Endothelial cell of umbilical vein (primary cell): Measurements from ENCODE around the gene RPTN. TPM values are rescaled to one million over a fixed set of nuclear protein-coding genes. Genes with fewer than 3 reads are reported as not detected.

Experiments
- BruUV-seq: library from RNA; stranded (reverse); fragments of 400-500 nt; replicated peaks from 2 replicates; lab custom pipeline; 2021; lab: Mats Ljungman, UMichigan
- CTCF ChIA-PET: fragments of 300-600, 350-600 bp; sonication (Branson Sonifier 250); formaldehyde crosslinking; loops from one replicate; lab custom pipeline; 2021; ENCODE audit warnings: antibody characterized with exemption, inconsistent platforms; lab: Charles Lee
- POLR2A ChIA-PET: fragments of 300-600, 350-600 bp; sonication (Branson Sonifier 250); formaldehyde crosslinking; loops from one replicate; lab custom pipeline; 2021; ENCODE audit warnings: antibody characterized with exemption, inconsistent platforms; lab: Charles Lee
- DNase-seq: peaks from one replicate; pipeline ENCODE4 v3.0.0-alpha.2; 2011; ENCODE audit warnings: low read depth, low spot score
- FAIRE-seq: peaks from 2 replicates; lab custom pipeline; 2011; peaks lifted over from hg19 to GRCh38; lab: Jason Lieb, UNC
- H2AFZ ChIP-seq: 2 replicates; pipeline ENCODE4 v1.6.0; 2012; ENCODE audit warnings: low read depth, low read length, control low read depth, inconsistent platforms
- H3K27ac ChIP-seq: 2 replicates; pipeline ENCODE4 v1.5.1; 2011; ENCODE audit warnings: low read depth, mild to moderate bottlenecking, control low read depth, low read length, moderate library complexity; ENCODE audit not compliant: insufficient read depth
- H3K27me3 ChIP-seq, 2 experiments: 2 replicates each; pipeline versions ENCODE4 v1.6.0 to v1.6.1; 2011; ENCODE audit warnings: low read length in 2 of 2, mixed read lengths in 1 of 2; ENCODE audit not compliant: control insufficient read depth in 2 of 2, insufficient read depth in 2 of 2
- H3K36me3 ChIP-seq, 2 experiments: 2 replicates in 1 of 2; 3 replicates in 1 of 2; pipeline ENCODE4 v1.5.1; 2011; ENCODE audit warnings: low read length in 2 of 2, mild to moderate bottlenecking in 1 of 2, moderate library complexity in 1 of 2; ENCODE audit not compliant: control insufficient read depth in 2 of 2, insufficient read depth in 2 of 2; ENCODE audit errors: extremely low read depth in 1 of 2
- H3K4me1 ChIP-seq: 3 replicates; pipeline ENCODE4 v1.5.1; 2011; ENCODE audit warnings: mild to moderate bottlenecking, low read length; ENCODE audit not compliant: control insufficient read depth, insufficient read depth; ENCODE audit errors: extremely low read depth
- H3K4me2 ChIP-seq: 2 replicates; pipeline ENCODE4 v1.6.1; 2011; ENCODE audit warnings: low read length, control low read depth, mixed read lengths; ENCODE audit not compliant: insufficient read depth
- H3K4me3 ChIP-seq, 3 experiments: fragments of 200-600 bp in 1 of 3; sonication (generic), shearing (Covaris generic) in 1 of 3; replicated peaks in 1 of 3; 2 replicates each; pipeline ENCODE4 v1.5.1; 2011 to 2016; ENCODE audit warnings: control low read depth in 3 of 3, low read length in 3 of 3, mild to moderate bottlenecking in 2 of 3, inconsistent platforms in 1 of 3, low read depth in 1 of 3, moderate library complexity in 1 of 3; ENCODE audit not compliant: insufficient read depth in 1 of 3
- H3K79me2 ChIP-seq: 2 replicates; pipeline ENCODE4 v1.6.0; 2012; ENCODE audit warnings: low read length, inconsistent platforms; ENCODE audit not compliant: control insufficient read depth, insufficient read depth
- H3K9ac ChIP-seq: replicated peaks from 2 replicates; pipeline ENCODE3; 2011; ENCODE audit warnings: low read length, control low read depth; ENCODE audit not compliant: insufficient read depth; ENCODE audit errors: extremely low read depth
- H3K9me1 ChIP-seq: replicated peaks from 3 replicates; pipeline ENCODE4 v1.6.0; 2011; ENCODE audit warnings: mild to moderate bottlenecking, low read length; ENCODE audit not compliant: control insufficient read depth, insufficient read depth; ENCODE audit errors: extremely low read depth
- H3K9me3 ChIP-seq: replicated peaks from 2 replicates; pipeline ENCODE4 v1.5.1; 2012; ENCODE audit warnings: low read length, inconsistent platforms; ENCODE audit not compliant: control insufficient read depth, insufficient read depth
- H4K20me1 ChIP-seq: replicated peaks from 2 replicates; pipeline ENCODE3; 2011; ENCODE audit warnings: mild to moderate bottlenecking, low read length; ENCODE audit not compliant: control insufficient read depth, insufficient read depth; ENCODE audit errors: extremely low read depth
- EZH2 ChIP-seq: IDR thresholded peaks from 2 replicates; pipeline ENCODE4 v1.6.1; 2012; ENCODE audit warnings: borderline replicate concordance, low read depth, mild to moderate bottlenecking, moderate library complexity, low read length, inconsistent platforms; ENCODE audit not compliant: severe bottlenecking
- FOS ChIP-seq: IDR thresholded peaks from 2 replicates; pipeline ENCODE4 v1.6.1; 2011; ENCODE audit warnings: mild to moderate bottlenecking, low read length, moderate library complexity, borderline replicate concordance; ENCODE audit not compliant: insufficient read depth
- GATA2 ChIP-seq: IDR thresholded peaks from 2 replicates; pipeline ENCODE4 v1.7.0; 2011; ENCODE audit warnings: low read depth, mild to moderate bottlenecking, moderate library complexity, mixed read lengths, low read length; ENCODE audit not compliant: insufficient read length, insufficient read depth
- MYC ChIP-seq: IDR thresholded peaks from one replicate; pipeline ENCODE4 v1.6.1; 2011; ENCODE audit warnings: mild to moderate bottlenecking, low read depth, low read length
- dilution Hi-C: fragments of 300-500 bp; cut with MboI; formaldehyde crosslinking; loops from one replicate; pipeline ENCODE4 v1.15.0; 2019; ENCODE audit warnings: low sequenced_read_pairs; ENCODE audit not compliant: extremely low pct_ligation_motif_present
- intact Hi-C: fragments of 100-400 bp; cut with micrococcal nuclease; formaldehyde crosslinking; loops from one replicate; pipeline ENCODE4 v1.10.0; 2022
- polyA plus RNA-seq, 4 experiments: library from polyadenylated mRNA; depleted of rRNA in 3 of 4; stranded (reverse) in 3 of 4; unstranded in 1 of 4; fragments of >200 nt; gene quantifications; 2 replicates each; pipeline versions ENCODE4 v1.2.1 to v1.2.3, GENCODE V29; 2011 to 2012; ENCODE audit warnings: missing spikeins in 1 of 4
- total RNA-seq: library from RNA; stranded (reverse); gene quantifications from 2 replicates; pipeline ENCODE4 v1.2.3, GENCODE V29; 2021
- TF ChIP-seq, protein P1 (sequence below): IDR thresholded peaks from 2 replicates; pipeline ENCODE4 v1.6.1; 2011; ENCODE audit not compliant: insufficient read depth, insufficient read length
- TF ChIP-seq, protein P2 (sequence below), 2 donors: IDR thresholded peaks; 1 replicate in 1 of 2; 2 replicates in 1 of 2; pipeline ENCODE4 v1.5.1; 2011; ENCODE audit warnings: low read length in 2 of 2, mild to moderate bottlenecking in 2 of 2, moderate library complexity in 2 of 2, control low read depth in 1 of 2, inconsistent platforms in 1 of 2, low read depth in 1 of 2; ENCODE audit not compliant: insufficient read depth in 1 of 2; ENCODE audit errors: extremely low read depth in 1 of 2

The RPTN gene
- total and polyA plus RNA-seq, 2 donors (not counting 3 experiments of a cell fraction or from before 2014, with no cell fraction given): not detected

DNA sequence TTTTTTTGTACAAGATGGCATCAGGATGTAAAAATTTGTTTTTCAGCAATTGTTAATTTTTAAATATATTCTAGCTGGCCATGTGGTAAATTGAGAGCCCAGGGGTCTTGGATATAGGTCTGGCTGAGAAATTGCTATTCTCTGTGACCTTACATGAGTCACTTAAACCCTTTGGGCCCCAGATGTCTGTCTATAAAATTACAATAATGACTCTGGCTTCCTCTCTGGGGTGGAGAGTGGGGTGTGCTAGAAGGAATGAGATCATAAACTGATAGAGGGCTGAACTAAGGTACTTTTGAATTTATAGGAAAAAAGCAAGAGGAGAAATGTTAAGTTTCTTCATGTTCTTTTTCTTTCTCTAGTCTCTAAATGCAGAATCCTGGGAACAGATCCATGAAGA is 31.4 kb downstream of the RPTN start:
- no peak overlapping the region for H3K27ac ChIP-seq
- no peaks in the 10 kb centered on the region for H4K20me1 ChIP-seq
- no peaks in the 10 kb centered on the region for H3K4me1 ChIP-seq
- no peak for DNase-seq
- no peaks in the 10 kb centered on the region for H3K79me2 ChIP-seq
- intact Hi-C loops: no loop called here
- no peak for FAIRE-seq
- H3K27me3 ChIP-seq: peaks cover 2 to 4% of the 10 kb centered on the region in 2 experiments
- no peak overlapping the region for H3K9ac ChIP-seq
- H3K4me2 ChIP-seq: no peak overlapping the region
- POLR2A ChIA-PET: no interaction called here
- no peak overlapping the region for H3K4me3 ChIP-seq
- TF ChIP-seq MYC (no peak), EZH2 (no peak), GATA2 (no peak)
- CTCF ChIA-PET: no interaction called here
- no TSS peak for BruUV-seq
- no peak overlapping the region for H2AFZ ChIP-seq
- no peaks in the 10 kb centered on the region for H3K9me3 ChIP-seq
- H3K36me3 ChIP-seq: no peaks in the 10 kb centered on the region
- no peaks in the 10 kb centered on the region for H3K9me1 ChIP-seq
- dilution Hi-C loops: no loop called here

DNA sequence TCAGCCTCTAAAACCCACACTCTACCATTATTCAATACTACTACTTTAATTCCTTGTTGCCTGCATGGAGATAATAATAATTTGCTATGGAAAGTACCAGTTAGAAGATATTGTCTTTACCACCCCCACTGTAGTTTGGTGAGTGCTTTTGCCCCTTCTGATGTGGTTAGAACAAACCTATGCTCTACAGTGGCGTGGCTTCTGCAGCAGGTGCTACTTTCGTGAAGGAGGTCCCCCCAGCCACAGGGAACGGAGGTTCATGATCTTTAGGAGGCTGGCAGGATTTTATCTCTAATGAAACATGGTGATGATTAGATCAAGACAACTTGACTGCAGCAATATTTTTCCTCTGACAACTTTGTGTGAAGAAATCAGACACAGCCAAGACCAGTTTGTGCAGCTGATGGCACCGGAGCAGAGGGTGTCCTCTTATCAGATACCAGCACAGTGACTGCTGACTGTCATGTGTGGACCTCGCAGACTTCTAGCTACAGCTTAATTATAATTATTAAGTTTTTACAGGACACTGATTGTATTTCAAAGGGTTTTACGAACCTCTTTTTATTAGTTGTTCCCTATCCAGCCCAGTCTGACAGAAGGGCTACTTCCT is 33.1 kb downstream of the RPTN start:
- Histone ChIP-seq H3K79me2 (no peaks in the 10 kb centered on the region), H3K36me3 (no peaks in the 10 kb centered on the region), H3K27ac (no peak overlapping the region), H3K27me3 (peaks cover 3 to 5% of the 10 kb centered on the region in 2 experiments), H3K9me3 (no peaks in the 10 kb centered on the region), H3K4me3 (no peak overlapping the region), H3K4me1 (no peaks in the 10 kb centered on the region), H3K9ac (no peak overlapping the region), H3K9me1 (no peaks in the 10 kb centered on the region), H3K4me2 (no peak overlapping the region), H2AFZ (no peak overlapping the region), H4K20me1 (no peaks in the 10 kb centered on the region)
- POLR2A ChIA-PET: no interaction called here
- dilution Hi-C loops (no loop called here), intact Hi-C loops (no loop called here)
- DNase-seq: no peak
- no peak for FAIRE-seq
- no peak for TF ChIP-seq EZH2
- no peak for TF ChIP-seq FOS
- TF ChIP-seq, protein P1, sequence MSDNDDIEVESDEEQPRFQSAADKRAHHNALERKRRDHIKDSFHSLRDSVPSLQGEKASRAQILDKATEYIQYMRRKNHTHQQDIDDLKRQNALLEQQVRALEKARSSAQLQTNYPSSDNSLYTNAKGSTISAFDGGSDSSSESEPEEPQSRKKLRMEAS: no peak
- TF ChIP-seq, protein P2, sequence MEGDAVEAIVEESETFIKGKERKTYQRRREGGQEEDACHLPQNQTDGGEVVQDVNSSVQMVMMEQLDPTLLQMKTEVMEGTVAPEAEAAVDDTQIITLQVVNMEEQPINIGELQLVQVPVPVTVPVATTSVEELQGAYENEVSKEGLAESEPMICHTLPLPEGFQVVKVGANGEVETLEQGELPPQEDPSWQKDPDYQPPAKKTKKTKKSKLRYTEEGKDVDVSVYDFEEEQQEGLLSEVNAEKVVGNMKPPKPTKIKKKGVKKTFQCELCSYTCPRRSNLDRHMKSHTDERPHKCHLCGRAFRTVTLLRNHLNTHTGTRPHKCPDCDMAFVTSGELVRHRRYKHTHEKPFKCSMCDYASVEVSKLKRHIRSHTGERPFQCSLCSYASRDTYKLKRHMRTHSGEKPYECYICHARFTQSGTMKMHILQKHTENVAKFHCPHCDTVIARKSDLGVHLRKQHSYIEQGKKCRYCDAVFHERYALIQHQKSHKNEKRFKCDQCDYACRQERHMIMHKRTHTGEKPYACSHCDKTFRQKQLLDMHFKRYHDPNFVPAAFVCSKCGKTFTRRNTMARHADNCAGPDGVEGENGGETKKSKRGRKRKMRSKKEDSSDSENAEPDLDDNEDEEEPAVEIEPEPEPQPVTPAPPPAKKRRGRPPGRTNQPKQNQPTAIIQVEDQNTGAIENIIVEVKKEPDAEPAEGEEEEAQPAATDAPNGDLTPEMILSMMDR (IDR thresholded peaks at IDR 0.05; ENCODE audit: extremely low read depth in 1 of 2, insufficient read depth in 1 of 2, low read depth in 1 of 2, low read length in 2 of 2): no peak
- BruUV-seq: no TSS peak
- CTCF ChIA-PET: no interaction called here
